ENCODE results near the gene MT1H. TPM values are rescaled to one million over a fixed set of nuclear protein-coding genes. Genes with fewer than 3 reads are reported as not detected.
"Not testable (repeated sequence)": the region's sequence is repeated elsewhere in the genome, so short reads cannot be mapped to it uniquely, and the experiment has no call there.

Gene MT1H
- total RNA-seq, 1 donor from 2014 or later, result not detected

GRCh38 chr16:56670620-56670934 lies 963 bp downstream of the MT1H start:
- Mint-ChIP-seq H3K27me3 (ENCODE audit: low read depth) (peaks cover 98% of the 10 kb centered on the region), H3K27ac (no peak overlapping the region), H3K4me3 (no peak overlapping the region), H3K4me1 (peaks cover 13% of the 10 kb centered on the region), H3K36me3 (no peaks in the 10 kb centered on the region), H3K9me3 (no peaks in the 10 kb centered on the region)
- no peak for DNase-seq (ENCODE audit: low spot score in 2 of 2, unreplicated experiment in 2 of 2)
- TF ChIP-seq CTCF (IDR thresholded peaks at IDR 0.05; ENCODE audit: unreplicated experiment), result no peak

GRCh38 chr16:56671691-56672090 lies 2.1 kb downstream of the MT1H start:
- not testable (repeated sequence) for DNase-seq (ENCODE audit: low spot score in 2 of 2, unreplicated experiment in 2 of 2); H3K4me3 Mint-ChIP-seq; H3K27ac Mint-ChIP-seq; H3K36me3 Mint-ChIP-seq; H3K9me3 Mint-ChIP-seq
- Mint-ChIP-seq H3K4me1 (peaks cover 18% of the 10 kb centered on the region), H3K27me3 (ENCODE audit: low read depth) (peaks cover 98% of the 10 kb centered on the region)

- DNase-seq (ENCODE audit: low spot score in 2 of 2, unreplicated experiment in 2 of 2); H3K27ac Mint-ChIP-seq; H3K4me3 Mint-ChIP-seq; H3K36me3 Mint-ChIP-seq; H3K9me3 Mint-ChIP-seq: not testable (repeated sequence)
- peaks cover 18% of the 10 kb centered on the region for H3K4me1 Mint-ChIP-seq
- peaks cover 98% of the 10 kb centered on the region for H3K27me3 Mint-ChIP-seq (ENCODE audit: low read depth)
These were observed 2.6 kb downstream of the MT1H start for GRCh38 chr16:56672171-56672570.

GRCh38 chr16:56672761-56673536 lies 3.3 kb downstream of the MT1H start:
- Mint-ChIP-seq H3K27me3 (ENCODE audit: low read depth) (peaks cover 99% of the 10 kb centered on the region), H3K36me3 (no peaks in the 10 kb centered on the region), H3K4me3 (no peak overlapping the region), H3K4me1 (peaks cover 18% of the 10 kb centered on the region), H3K9me3 (no peaks in the 10 kb centered on the region), H3K27ac (no peak overlapping the region)
- DNase-seq (ENCODE audit: low spot score in 2 of 2, unreplicated experiment in 2 of 2), result no peak
- no peak for TF ChIP-seq CTCF (IDR thresholded peaks at IDR 0.05; ENCODE audit: unreplicated experiment)

- Mint-ChIP-seq H3K36me3 (no peaks in the 10 kb centered on the region), H3K27me3 (ENCODE audit: low read depth) (peaks cover 92% of the 10 kb centered on the region), H3K27ac (no peak overlapping the region), H3K9me3 (no peaks in the 10 kb centered on the region), H3K4me1 (peaks cover 18% of the 10 kb centered on the region), H3K4me3 (no peak overlapping the region)
- no peak for DNase-seq (ENCODE audit: low spot score in 2 of 2, unreplicated experiment in 2 of 2)
- no peak for TF ChIP-seq CTCF (IDR thresholded peaks at IDR 0.05; ENCODE audit: unreplicated experiment)
These were observed 4.3 kb downstream of the MT1H start for GRCh38 chr16:56673921-56674320.

GRCh38 chr16:56674570-56674969 lies 5.0 kb downstream of the MT1H start:
- not testable (repeated sequence) for H3K4me3 Mint-ChIP-seq; DNase-seq (ENCODE audit: low spot score in 2 of 2, unreplicated experiment in 2 of 2); H3K9me3 Mint-ChIP-seq; H3K36me3 Mint-ChIP-seq; H3K27ac Mint-ChIP-seq
- Mint-ChIP-seq H3K4me1 (peaks cover 18% of the 10 kb centered on the region), H3K27me3 (ENCODE audit: low read depth) (peaks cover 88% of the 10 kb centered on the region)

GRCh38 chr16:56675685-56676210 lies 6.1 kb downstream of the MT1H start:
- Mint-ChIP-seq H3K36me3 (no peaks in the 10 kb centered on the region), H3K4me3 (peak overlapping the region; percentile 60), H3K4me1 (peaks cover 18% of the 10 kb centered on the region), H3K27me3 (ENCODE audit: low read depth) (peaks cover 80% of the 10 kb centered on the region), H3K9me3 (no peaks in the 10 kb centered on the region), H3K27ac (no peak overlapping the region)
- no peak for DNase-seq (ENCODE audit: low spot score in 2 of 2, unreplicated experiment in 2 of 2)
- no peak for TF ChIP-seq CTCF (IDR thresholded peaks at IDR 0.05; ENCODE audit: unreplicated experiment)
